Prostate gland (tissue), 2 donors: ENCODE results near the gene KCNQ1.

Experiments used
- POLR2A ChIP-seq: fragments of 450-650 bp; IDR thresholded peaks from one replicate; pipeline ENCODE4 v1.6.1; 2016; ENCODE audit warnings: antibody characterized with exemption, mild to moderate bottlenecking
- POLR2AphosphoS5 ChIP-seq: sonication (generic); formaldehyde crosslinking; IDR thresholded peaks from one replicate; pipeline ENCODE4 v1.6.1; 2017; ENCODE audit warnings: antibody characterized with exemption
- TF ChIP-seq, protein P1 (sequence below), 4 experiments: fragments of 200-600 bp in 2 of 4; fragments of 450-650 bp in 2 of 4; sonication (generic) in 2 of 4; IDR thresholded peaks; 1 replicate in 3 of 4; 2 replicates in 1 of 4; pipeline ENCODE4 v1.5.1; 2016 to 2019; ENCODE audit warnings: antibody characterized with exemption in 4 of 4, mild to moderate bottlenecking in 2 of 4, moderate library complexity in 2 of 4

DNA sequence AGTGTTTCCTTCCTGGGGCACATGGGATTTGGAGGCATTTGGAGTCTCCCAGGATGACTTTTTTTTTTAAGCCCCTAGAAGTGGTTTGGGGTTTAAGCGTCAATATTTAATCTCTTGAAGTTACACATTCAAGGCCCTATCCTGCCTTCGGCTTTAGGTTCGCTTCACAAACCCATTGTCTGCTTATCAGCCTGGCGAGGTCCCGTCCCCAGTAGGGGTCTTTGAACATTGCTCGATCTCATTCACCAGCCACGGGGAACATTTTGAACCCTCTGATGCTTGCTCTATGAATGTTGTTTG lies 75.9 kb downstream of the KCNQ1 start:
- TF ChIP-seq POLR2A (no peak), POLR2AphosphoS5 (no peak)
- TF ChIP-seq, protein P1, sequence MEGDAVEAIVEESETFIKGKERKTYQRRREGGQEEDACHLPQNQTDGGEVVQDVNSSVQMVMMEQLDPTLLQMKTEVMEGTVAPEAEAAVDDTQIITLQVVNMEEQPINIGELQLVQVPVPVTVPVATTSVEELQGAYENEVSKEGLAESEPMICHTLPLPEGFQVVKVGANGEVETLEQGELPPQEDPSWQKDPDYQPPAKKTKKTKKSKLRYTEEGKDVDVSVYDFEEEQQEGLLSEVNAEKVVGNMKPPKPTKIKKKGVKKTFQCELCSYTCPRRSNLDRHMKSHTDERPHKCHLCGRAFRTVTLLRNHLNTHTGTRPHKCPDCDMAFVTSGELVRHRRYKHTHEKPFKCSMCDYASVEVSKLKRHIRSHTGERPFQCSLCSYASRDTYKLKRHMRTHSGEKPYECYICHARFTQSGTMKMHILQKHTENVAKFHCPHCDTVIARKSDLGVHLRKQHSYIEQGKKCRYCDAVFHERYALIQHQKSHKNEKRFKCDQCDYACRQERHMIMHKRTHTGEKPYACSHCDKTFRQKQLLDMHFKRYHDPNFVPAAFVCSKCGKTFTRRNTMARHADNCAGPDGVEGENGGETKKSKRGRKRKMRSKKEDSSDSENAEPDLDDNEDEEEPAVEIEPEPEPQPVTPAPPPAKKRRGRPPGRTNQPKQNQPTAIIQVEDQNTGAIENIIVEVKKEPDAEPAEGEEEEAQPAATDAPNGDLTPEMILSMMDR (IDR thresholded peaks at IDR 0.05): no peak
